Measurements from ENCODE around the gene STARD3.
A peak's percentile ranks its signal among the peaks of the same experiment; 100 is the strongest.

Gene STARD3

DNA sequence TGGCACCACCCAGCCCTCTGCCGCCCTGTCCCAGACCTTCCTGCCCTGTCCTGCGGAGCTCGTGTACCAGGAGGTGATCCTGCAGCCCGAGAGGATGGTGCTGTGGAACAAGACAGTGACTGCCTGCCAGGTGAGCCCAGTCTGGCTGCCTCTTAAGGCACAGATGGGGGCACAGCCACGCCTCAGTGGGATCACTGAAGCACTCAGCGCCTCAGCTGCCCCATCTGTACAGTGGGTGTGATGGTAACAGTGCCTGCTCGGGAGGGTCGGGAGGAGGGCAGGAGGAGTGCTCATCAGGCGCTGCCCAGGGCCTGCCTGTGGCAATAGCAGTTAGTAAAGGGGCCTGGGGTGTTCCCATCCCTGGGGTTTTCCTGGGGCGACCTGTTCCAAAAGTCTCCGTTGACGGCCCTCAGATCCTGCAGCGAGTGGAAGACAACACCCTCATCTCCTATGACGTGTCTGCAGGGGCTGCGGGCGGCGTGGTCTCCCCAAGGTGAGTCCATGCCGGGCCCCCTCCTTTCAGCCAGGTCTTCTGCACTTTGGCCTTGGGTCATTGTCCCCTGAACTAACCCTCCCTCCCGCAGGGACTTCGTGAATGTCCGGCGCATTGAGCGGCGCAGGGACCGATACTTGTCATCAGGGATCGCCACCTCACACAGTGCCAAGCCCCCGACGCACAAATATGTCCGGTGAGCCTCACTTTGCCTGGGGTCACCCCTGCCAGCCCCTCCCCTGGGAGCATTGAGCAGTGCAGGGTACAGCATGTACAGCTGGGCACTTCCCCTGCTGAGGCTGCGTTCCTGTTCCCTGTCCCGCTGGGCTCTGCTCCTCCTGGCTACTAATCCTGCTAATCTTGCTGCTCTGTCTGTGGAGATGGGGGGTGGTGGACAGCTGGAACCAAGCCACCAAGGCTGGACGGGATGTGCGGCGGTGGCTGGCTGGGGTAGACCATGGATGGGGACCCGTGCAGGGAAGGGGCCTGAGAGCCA lies 23.7 kb downstream of the STARD3 start:
- no peak for DNase-seq (ENCODE audit: low read depth in 2 of 2)

DNA sequence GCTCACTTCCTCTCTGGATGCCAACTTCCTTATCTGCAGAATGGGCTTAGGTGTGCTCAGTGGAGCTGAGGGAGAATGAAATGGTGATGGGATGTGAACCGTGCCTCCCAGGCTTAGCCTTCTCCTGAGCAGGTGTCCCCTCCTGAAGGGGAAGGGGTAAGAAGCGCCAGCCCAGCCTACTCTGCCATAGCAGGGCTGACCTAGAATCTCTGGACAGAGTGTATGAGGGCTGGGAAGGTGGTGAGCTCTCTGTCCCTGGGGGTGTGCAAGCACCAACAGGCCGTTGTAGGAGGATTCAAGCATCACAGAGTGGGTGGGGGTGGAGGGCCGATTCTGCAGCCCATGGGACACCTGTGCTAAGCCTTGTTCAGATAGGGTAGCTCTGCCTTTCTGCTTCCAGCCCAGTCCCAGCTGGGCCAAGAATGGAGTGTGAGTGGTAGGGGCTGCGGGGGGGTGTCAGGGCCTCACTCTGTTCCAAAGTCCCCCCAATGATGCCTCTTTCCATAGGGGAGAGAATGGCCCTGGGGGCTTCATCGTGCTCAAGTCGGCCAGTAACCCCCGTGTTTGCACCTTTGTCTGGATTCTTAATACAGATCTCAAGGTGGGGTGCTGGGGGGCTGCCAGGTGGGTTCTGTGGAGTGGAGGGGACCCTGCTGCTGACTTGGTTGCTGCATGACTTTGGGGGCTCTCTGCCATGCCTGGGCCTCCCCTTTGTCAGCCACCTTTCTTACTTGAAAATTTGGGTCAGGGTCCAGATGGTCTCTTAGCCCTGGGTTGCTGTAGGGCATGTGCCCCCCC lies 25.0 kb downstream of the STARD3 start:
- DNase-seq (ENCODE audit: low read depth in 2 of 2): no peak

DNA sequence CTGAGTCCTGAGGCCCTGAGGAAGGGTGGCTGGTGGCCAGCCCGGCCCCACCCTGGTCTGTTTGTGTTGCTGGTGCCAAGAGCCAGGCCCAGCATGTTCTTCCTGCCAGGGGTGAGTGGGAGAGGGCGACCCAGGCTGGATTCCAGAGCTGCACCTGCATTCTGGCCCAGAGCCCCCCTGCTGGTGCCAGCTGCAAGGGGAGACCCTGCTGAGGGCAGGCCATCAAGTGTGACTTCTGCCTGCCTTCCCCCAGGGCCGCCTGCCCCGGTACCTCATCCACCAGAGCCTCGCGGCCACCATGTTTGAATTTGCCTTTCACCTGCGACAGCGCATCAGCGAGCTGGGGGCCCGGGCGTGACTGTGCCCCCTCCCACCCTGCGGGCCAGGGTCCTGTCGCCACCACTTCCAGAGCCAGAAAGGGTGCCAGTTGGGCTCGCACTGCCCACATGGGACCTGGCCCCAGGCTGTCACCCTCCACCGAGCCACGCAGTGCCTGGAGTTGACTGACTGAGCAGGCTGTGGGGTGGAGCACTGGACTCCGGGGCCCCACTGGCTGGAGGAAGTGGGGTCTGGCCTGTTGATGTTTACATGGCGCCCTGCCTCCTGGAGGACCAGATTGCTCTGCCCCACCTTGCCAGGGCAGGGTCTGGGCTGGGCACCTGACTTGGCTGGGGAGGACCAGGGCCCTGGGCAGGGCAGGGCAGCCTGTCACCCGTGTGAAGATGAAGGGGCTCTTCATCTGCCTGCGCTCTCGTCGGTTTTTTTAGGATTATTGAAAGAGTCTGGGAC lies 25.8 kb downstream of the STARD3 start:
- DNase-seq (ENCODE audit: low read depth in 2 of 2): no peak

DNA sequence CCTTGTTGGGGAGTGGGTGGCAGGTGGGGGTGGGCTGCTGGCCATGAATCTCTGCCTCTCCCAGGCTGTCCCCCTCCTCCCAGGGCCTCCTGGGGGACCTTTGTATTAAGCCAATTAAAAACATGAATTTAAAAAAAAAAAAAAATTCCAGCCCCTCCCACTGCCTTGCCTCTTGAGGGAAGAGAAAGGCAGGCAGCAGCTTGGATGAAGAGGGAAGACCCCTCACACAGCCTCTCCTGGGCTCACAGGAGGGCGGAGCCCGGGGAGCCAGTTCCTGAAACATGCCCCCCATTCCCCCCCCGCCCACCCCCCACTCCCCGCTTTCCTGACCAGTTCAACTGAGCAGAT lies 26.4 kb downstream of the STARD3 start:
- DNase-seq (ENCODE audit: low read depth in 2 of 2): no peak

DNA sequence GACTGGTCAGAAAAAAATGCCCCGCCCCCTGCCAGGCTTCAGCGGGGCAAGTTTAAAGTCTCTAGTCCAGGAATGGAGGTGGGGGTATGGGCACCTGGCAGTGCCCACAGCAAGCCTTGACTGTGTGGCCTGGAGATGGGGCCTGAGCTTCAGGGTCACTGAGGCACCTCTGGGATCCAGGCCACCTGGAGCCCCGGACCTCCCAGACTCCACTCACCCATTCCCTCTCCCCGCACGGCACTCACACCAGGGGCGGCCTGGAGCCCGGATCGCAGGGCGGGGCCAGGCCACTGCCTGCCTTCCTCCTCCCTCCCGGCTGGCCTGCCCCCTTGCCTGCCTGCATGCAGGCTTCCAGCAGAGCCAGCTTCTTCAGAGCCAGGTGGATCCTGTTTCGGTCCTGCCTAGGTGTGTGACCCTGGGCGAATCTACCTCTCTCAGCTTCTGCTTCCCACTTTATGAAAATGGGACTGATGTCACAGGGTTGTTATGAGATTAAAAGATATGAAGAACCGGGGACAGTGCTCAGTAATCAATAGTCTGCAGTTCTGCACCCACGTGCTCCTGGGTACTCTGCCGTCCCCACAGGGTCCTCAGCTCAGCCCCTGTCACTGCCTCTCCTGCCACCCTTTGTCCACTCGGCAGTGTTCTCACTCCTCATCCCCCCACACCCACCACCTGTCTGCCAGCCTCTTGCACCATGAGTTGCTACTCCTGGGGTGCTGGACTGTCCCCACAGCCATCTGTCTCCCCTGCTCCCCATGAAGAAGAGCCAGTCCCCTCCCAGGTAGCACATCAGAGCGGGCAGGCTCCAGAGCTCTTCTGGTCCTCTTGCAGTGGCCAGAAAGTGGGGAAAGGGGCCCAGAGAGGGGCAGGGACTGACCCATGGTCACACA lies 27.0 kb downstream of the STARD3 start:
- no peak for DNase-seq (ENCODE audit: low read depth in 2 of 2)

DNA sequence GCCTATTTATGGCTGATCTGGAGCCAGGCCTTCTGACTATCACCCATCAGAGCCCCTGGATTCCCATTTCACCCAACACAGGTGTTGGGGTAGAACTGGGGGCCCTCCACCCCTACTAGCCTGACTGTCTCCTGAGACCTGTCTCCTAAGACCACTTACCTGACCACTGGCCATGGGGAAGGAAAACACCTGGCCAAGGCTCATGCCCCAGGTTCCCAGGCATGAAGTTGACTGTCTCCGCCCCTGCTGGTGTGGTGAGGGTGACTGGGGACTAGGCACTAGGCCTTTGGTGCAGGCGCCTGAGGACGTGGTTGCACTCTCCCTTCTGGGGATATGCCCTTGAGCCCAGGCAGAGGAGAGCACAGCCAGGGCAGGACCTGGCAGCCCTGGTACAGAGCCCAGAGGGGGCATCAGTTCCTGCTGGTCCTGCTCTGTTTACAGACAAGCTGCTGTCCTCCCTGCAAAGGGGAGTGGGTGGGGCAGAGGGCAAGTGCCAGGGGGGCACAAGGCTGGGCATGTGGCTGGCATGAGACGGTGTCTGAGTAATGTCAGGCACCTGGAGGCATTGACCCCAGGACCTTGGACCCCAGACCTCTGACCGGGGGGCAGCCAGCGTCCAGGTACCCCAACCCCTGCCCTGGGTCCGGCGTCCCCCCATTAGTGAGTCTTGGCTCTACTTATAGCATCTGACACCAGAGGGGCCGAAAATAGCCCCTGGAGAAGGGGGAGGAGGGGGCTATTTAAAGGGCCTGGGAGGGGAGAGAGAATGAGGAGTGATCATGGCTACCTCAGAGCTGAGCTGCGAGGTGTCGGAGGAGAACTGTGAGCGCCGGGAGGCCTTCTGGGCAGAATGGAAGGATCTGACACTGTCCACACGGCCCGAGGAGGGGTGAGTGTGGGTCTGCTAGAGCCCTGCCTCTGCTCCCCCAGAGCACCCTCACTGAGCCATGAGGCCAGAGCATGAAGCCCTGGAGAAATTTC lies 27.9 kb downstream of the STARD3 start, which contains the start of gene TCAP:
TSS of gene TCAP (plus strand) at position 769 of the 981 bp plus-strand sequence. CDS start at position 780, 11 bp downstream.
- DNase-seq (ENCODE audit: low read depth in 2 of 2): no peak

DNA sequence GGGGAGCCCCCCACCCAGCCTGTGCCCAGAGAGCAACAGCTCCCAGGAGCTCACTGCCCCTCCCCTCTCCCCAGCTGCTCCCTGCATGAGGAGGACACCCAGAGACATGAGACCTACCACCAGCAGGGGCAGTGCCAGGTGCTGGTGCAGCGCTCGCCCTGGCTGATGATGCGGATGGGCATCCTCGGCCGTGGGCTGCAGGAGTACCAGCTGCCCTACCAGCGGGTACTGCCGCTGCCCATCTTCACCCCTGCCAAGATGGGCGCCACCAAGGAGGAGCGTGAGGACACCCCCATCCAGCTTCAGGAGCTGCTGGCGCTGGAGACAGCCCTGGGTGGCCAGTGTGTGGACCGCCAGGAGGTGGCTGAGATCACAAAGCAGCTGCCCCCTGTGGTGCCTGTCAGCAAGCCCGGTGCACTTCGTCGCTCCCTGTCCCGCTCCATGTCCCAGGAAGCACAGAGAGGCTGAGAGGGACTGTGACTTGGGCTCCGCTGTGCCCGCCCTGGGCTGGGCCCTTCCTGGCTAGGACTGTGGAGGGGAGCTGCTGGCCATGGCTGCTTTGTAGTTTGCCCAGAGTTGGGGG lies 28.8 kb downstream of the STARD3 start:
- DNase-seq (ENCODE audit: low read depth in 2 of 2): no peak

DNA sequence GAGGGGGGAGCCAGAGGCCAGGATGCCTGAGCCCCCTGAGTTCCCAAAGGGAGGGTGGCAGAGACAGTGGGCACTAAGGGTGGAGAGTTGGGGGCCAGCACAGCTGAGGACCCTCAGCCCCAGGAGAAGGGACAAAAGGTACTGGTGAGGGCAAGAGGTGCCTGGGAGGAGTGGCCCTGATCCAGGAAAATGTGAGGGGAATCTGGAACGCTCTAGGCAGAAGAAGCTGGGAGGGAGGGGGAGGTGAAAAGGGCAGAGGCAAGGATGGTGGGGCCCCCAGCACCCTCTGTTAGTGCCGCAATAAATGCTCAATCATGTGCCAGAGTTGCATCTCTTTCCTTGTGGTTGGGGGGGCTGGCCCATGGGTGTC lies 29.3 kb downstream of the STARD3 start:
- no peak for DNase-seq (ENCODE audit: low read depth in 2 of 2)

DNA sequence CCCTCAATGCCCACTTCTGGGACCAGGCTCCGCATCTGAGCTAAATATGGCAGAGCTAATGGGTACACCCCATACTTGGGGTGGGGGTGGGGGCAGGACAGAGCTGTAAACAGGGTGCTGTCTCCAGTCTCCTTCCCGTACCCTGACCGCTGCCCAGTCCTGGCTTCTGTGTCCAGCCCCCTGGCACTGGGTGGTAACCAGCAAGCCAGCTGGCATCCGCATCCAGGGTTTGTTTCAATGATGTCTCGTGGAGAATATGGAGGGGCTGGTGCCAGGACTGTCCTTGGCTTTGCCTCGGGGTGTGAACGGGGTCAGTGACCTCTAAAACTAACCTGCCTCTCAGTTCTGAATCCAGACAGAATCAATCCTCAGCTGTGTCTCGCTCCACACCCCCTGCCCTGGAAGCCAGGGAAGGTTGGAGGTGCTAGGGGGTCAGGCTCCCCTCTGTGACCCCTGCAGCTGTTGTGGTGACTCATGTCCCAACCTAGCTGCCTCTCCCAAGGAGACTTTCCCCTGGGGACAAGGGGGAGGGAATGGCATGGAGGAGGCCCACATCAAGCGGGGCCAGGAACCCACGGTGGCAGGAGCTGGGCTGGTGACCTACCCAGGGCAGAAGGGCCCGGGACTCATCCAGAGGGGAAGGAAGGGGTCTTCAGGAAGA lies 29.8 kb downstream of the STARD3 start:
- DNase-seq (ENCODE audit: low read depth in 2 of 2): no peak

DNA sequence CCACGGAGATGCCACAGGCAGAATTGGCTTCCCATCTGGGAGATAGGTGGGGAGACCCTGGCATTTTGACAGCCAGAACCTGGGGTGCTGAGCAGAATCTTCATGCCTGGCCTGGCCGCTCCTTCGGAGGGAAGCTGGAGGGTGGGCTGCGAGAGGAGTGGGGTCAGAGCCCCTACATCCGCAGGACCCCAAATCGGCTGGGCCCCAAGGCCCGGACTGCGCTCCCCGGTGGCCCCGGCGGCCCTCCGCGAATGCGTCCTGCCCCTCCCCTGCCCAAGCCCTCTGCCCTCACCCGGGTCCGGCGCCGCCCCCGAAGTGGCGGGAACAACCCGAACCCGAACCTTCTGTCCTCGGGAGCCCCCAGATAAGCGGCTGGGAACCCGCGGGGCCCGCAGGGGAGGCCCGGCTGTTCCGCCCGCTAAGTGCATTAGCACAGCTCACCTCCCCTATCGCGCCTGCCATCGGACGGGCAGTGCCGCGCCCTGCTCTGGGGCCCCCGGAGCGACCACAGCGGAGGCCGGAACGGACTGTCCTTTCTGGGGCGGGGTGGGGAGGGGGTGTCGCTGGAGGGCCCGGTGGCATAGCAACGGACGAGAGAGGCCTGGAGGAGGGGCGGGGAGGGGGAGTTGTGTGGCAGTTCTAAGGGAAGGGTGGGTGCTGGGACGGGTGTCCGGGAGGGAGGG lies 30.5 kb downstream of the STARD3 start:
- no peak for DNase-seq (ENCODE audit: low read depth in 2 of 2)

DNA sequence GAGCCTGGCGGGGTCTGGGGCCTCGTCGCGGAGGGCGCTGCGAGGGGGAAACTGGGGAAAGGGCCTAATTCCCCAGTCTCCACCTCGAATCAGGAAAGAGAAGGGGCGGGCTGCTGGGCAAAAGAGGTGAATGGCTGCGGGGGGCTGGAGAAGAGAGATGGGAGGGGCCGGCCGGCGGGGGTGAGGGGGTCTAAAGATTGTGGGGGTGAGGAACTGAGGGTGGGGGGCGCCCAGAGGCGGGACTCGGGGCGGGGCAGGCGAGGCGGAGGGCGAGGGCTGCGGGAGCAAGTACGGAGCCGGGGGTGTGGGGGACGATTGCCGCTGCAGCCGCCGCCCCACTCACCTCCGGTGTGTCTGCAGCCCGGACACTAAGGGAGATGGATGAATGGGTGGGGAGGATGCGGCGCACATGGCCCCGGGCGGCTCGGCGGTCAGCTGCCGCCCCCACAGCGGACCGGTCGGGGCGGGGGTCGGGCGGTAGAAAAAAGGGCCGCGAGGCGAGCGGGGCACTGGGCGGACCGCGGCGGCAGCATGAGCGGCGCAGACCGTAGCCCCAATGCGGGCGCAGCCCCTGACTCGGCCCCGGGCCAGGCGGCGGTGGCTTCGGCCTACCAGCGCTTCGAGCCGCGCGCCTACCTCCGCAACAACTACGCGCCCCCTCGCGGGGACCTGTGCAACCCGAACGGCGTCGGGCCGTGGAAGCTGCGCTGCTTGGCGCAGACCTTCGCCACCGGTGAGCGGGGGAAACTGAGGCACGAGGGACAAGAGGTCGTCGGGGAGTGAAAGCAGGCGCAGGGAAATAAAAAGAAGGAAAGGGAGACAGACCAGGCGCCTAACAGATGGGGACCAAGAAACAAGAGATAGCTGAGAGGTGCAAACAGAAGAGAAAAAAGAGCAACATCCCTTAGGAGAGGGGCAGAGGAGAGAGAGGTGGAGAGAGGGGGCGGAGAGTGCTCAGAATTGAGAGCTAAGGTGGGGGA lies 31.3 kb downstream of the STARD3 start, which contains the start of gene PNMT:
TSS of gene PNMT (plus strand) at position 509 of the 980 bp plus-strand sequence. CDS start at position 532, 23 bp downstream.
- peak; percentile 20 to 47 for DNase-seq (ENCODE audit: low read depth in 2 of 2)

DNA sequence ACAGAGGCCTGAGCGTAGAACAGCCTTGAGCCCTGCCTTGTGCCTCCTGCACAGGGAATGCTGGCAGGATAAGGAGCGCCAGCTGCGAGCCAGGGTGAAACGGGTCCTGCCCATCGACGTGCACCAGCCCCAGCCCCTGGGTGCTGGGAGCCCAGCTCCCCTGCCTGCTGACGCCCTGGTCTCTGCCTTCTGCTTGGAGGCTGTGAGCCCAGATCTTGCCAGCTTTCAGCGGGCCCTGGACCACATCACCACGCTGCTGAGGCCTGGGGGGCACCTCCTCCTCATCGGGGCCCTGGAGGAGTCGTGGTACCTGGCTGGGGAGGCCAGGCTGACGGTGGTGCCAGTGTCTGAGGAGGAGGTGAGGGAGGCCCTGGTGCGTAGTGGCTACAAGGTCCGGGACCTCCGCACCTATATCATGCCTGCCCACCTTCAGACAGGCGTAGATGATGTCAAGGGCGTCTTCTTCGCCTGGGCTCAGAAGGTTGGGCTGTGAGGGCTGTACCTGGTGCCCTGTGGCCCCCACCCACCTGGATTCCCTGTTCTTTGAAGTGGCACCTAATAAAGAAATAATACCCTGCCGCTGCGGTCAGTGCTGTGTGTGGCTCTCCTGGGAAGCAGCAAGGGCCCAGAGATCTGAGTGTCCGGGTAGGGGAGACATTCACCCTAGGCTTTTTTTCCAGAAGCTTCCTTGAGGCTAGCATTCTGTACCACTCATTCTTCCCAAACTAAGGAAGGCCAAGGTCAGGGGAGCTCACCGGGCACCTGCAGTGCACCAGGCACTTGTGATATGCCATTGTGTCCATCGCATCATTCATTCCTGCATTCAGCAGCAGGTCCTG lies 33.2 kb downstream of the STARD3 start:
- DNase-seq (ENCODE audit: low read depth in 2 of 2): no peak

DNA sequence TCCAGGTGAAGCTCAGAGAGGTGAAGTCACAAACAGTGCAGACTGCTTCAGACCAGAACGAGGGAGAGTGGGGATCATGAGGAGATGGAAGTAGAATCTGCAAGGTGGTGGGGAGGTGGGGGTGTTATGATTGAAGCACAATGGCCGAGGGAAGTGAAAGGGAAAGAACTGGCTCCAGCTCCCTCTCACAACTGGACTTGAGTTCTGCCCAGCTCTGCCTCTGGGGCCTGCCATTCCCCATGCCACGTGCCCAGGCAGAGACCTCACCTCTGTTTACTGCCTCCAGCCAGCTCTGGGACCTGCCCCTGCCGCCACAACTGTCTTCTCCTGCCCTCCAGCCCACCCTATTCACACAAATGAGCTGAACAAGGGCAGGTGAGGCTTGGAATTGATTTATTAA lies 33.8 kb downstream of the STARD3 start:
- no peak for DNase-seq (ENCODE audit: low read depth in 2 of 2)

DNA sequence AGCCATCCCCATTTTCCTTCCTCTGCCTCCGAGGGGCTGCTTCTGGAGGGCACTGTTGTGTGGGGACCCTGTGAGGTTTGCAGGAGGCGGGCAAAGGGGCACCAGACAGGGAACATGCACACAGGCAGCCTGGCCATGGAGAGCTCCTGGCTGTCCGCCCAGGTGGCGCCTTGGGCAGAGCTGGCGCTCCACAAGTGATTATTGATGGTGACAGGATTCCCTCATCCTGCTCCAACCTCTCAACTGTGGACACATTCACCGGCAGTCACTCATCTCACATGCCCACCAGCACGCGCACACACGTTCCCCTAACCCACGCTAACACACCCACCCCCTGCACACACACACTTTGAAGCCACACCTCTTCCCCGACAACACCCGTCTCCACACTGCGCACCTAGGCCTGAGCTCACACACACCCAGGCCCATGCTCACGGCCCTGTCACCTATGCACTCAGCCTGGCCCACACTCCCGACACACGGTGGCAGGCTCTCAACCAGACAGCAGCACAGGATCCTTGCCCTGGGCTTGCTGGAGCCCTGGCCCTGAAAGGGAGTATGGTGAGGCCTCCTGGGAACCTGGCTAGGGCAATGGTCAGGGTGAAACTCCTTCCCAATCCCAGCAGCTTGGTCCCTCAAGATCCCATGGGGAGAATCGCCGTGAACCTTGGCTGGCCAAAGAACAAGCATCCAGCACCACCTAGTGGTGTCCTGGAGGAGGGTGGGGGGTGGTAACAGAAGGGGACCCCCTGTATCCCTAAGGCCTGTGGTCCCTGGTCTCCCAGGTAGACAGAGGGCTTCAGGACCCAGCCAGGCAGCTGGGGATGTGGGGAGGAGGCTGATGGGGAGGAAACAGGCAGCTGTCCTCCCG lies 34.9 kb downstream of the STARD3 start:
- DNase-seq (ENCODE audit: low read depth in 2 of 2): no peak
